HCT116 (cell line): Measurements from ENCODE around the gene TERT. TPM values are rescaled to one million over a fixed set of nuclear protein-coding genes. Genes with fewer than 3 reads are reported as not detected.
"Not testable (repeated sequence)": the region's sequence is repeated elsewhere in the genome, so short reads cannot be mapped to it uniquely, and the experiment has no call there.

ENCODE experiments used
- ATAC-seq: fragments of 200-7000 bp; cut with Tn5 transposase; 2 replicates; pipeline ENCODE4 v1.9.1; 2020; ENCODE audit warnings: mild to moderate bottlenecking, moderate library complexity
- BruUV-seq: library from RNA; stranded (reverse); fragments of 400-500 nt; replicated peaks from 2 replicates; lab custom pipeline; 2021; lab: Mats Ljungman, UMichigan
- CTCF ChIA-PET: fragments of 300-600 bp; sonication (Branson Sonifier 250); formaldehyde crosslinking; loops from one replicate; lab custom pipeline; 2021; ENCODE audit warnings: antibody characterized with exemption; lab: Charles Lee
- POLR2A ChIA-PET: fragments of 300-600, 350-600 bp; sonication (Branson Sonifier 250); formaldehyde crosslinking; loops from one replicate; lab custom pipeline; 2021; ENCODE audit warnings: antibody characterized with exemption; lab: Charles Lee
- RAD21 ChIA-PET, 2 experiments: fragments of 300-600 bp; sonication (Branson Sonifier 250); formaldehyde crosslinking; loops; one replicate each; lab custom pipeline; 2023; ENCODE audit warnings: low total read pairs in 2 of 2; ENCODE audit not compliant: uncharacterized antibody in 2 of 2, unreplicated experiment in 2 of 2, low non-redundant PET in 1 of 2; lab: Charles Lee
- DNase-seq: peaks from one replicate; pipeline ENCODE4 v3.0.0-alpha.2; 2010; ENCODE audit warnings: low read depth, low spot score
- H2AFZ ChIP-seq: fragments of 200-600 bp; shearing (Covaris generic), sonication (generic); 2 replicates; pipeline ENCODE4 v1.6.1; 2017; ENCODE audit warnings: low read depth, mixed run types, mixed read lengths, antibody characterized with exemption, low read length; ENCODE audit not compliant: poor library complexity, severe bottlenecking
- H3K27ac ChIP-seq: 2 replicates; pipeline ENCODE4 v1.5.1; 2012; ENCODE audit warnings: low read depth, low read length
- H3K27me3 ChIP-seq: fragments of 200-600 bp; sonication (generic); 2 replicates; pipeline ENCODE4 v1.6.1; 2016; ENCODE audit warnings: mixed run types, low read length, mixed read lengths; ENCODE audit not compliant: insufficient read depth
- H3K36me3 ChIP-seq, 2 experiments: fragments of 200-500 bp in 1 of 2; fragments of 200-600 bp in 1 of 2; sonication (Bioruptor generic) in 1 of 2; sonication (generic) in 1 of 2; 2 replicates each; pipeline versions ENCODE4 v1.5.1 to v1.6.1; 2014 to 2016; ENCODE audit warnings: low read length in 2 of 2, inconsistent platforms in 1 of 2, mixed read lengths in 1 of 2, mixed run types in 1 of 2; ENCODE audit not compliant: insufficient read depth in 2 of 2, control insufficient read depth in 1 of 2
- H3K4me1 ChIP-seq, 2 experiments: fragments of 200-600 bp in 1 of 2; sonication (generic) in 1 of 2; 2 replicates each; pipeline versions ENCODE4 v1.5.1 to v1.6.1; 2012 to 2017; ENCODE audit warnings: low read length in 2 of 2, inconsistent platforms in 1 of 2, mild to moderate bottlenecking in 1 of 2, mixed read lengths in 1 of 2, mixed run types in 1 of 2, moderate library complexity in 1 of 2; ENCODE audit not compliant: insufficient read depth in 2 of 2, control insufficient read depth in 1 of 2
- H3K4me2 ChIP-seq: fragments of 200-600 bp; sonication (generic); 2 replicates; pipeline ENCODE4 v1.6.1; 2017; ENCODE audit warnings: mixed run types, low read length, mixed read lengths
- H3K4me3 ChIP-seq, 2 experiments: fragments of 200-600 bp in 1 of 2; sonication (generic) in 1 of 2; replicated peaks in 1 of 2; 2 replicates each; pipeline ENCODE4 v1.5.1; 2011 to 2016; ENCODE audit warnings: low read length in 2 of 2, control low read depth in 1 of 2, low read depth in 1 of 2, mild to moderate bottlenecking in 1 of 2, mixed read lengths in 1 of 2, mixed run types in 1 of 2
- H3K79me2 ChIP-seq: fragments of 200-600 bp; sonication (generic); 2 replicates; pipeline ENCODE4 v1.6.1; 2017; ENCODE audit warnings: mild to moderate bottlenecking, mixed run types, low read length, moderate library complexity, mixed read lengths; ENCODE audit not compliant: insufficient read depth
- H3K9ac ChIP-seq: fragments of 200-600 bp; sonication (generic); 2 replicates; pipeline ENCODE4 v1.6.1; 2016; ENCODE audit warnings: low read length, mixed read lengths
- H3K9me2 ChIP-seq: fragments of 200-600 bp; sonication (generic), shearing (Covaris generic); 2 replicates; pipeline ENCODE4 v1.6.1; 2017; ENCODE audit warnings: mixed run types, mild to moderate bottlenecking, moderate library complexity; ENCODE audit not compliant: insufficient read depth
- H3K9me3 ChIP-seq, 2 experiments: fragments of 200-500 bp in 1 of 2; fragments of 200-600 bp in 1 of 2; sonication (Bioruptor generic) in 1 of 2; sonication (generic) in 1 of 2; 2 replicates each; pipeline ENCODE4 v1.6.1; 2014 to 2017; ENCODE audit warnings: low read length in 2 of 2, mixed read lengths in 2 of 2, inconsistent platforms in 1 of 2, low read depth in 1 of 2, mild to moderate bottlenecking in 1 of 2, mixed run types in 1 of 2, moderate library complexity in 1 of 2; ENCODE audit not compliant: control insufficient read depth in 1 of 2, insufficient read depth in 1 of 2
- H4K20me1 ChIP-seq: fragments of 200-600 bp; sonication (generic), shearing (Covaris generic); 2 replicates; pipeline ENCODE4 v1.6.1; 2017; ENCODE audit warnings: mixed run types, mild to moderate bottlenecking, moderate library complexity; ENCODE audit not compliant: insufficient read depth
- CBX3 ChIP-seq: IDR thresholded peaks from 2 replicates; pipeline ENCODE4 v1.6.1; 2012; ENCODE audit warnings: low read depth
- JUND ChIP-seq: IDR thresholded peaks from 2 replicates; pipeline ENCODE4 v1.6.1; 2012
- intact Hi-C: fragments of 100-400 bp; cut with micrococcal nuclease; formaldehyde crosslinking; loops from 2 replicates; pipeline ENCODE4 v1.10.0; 2022
- total RNA-seq: library from RNA; stranded (reverse); gene quantifications from one replicate; pipeline ENCODE4 v1.2.1, GENCODE V29; 2021; ENCODE audit not compliant: unreplicated experiment

The TERT gene
- total RNA-seq, 1 experiment from 2014 or later = 6.9 TPM

GRCh38 chr5:1289559-1289958 lies 5.3 kb downstream of the TERT start:
- H3K9me2 ChIP-seq, H3K9me3 ChIP-seq, intact Hi-C loops, H3K27me3 ChIP-seq, H3K36me3 ChIP-seq, H3K9ac ChIP-seq, H3K4me2 ChIP-seq, POLR2A ChIA-PET, ATAC-seq, H3K4me1 ChIP-seq, H4K20me1 ChIP-seq, CTCF ChIA-PET, H2AFZ ChIP-seq, RAD21 ChIA-PET, H3K27ac ChIP-seq, H3K79me2 ChIP-seq, H3K4me3 ChIP-seq, BruUV-seq, DNase-seq: not testable (repeated sequence)

- Histone ChIP-seq H3K9me2 (no peaks in the 10 kb centered on the region), H3K36me3 (no peaks in the 10 kb centered on the region), H4K20me1 (no peaks in the 10 kb centered on the region), H3K27me3 (no peaks in the 10 kb centered on the region), H3K4me1 (no peaks in the 10 kb centered on the region), H3K4me2 (no peak overlapping the region), H3K4me3 (no peak overlapping the region), H3K79me2 (0 out of 2 replicates have a peak, but pooled peaks cover 4% of the 10 kb centered on the region), H3K27ac (no peak overlapping the region), H3K9ac (no peak overlapping the region), H2AFZ (no peak overlapping the region), H3K9me3 (no peaks in the 10 kb centered on the region)
- ChIA-PET POLR2A (no interaction called here), CTCF (no interaction called here), RAD21 (no interaction called here)
- DNase-seq (no peak), ATAC-seq (no peak)
- intact Hi-C loops = no loop called here
- no peak for TF ChIP-seq CBX3
- TF ChIP-seq JUND = no peak
- no TSS peak for BruUV-seq
These were observed 6.2 kb downstream of the TERT start for GRCh38 chr5:1288439-1289335.
